Panc1 (cell line): Measurements from ENCODE around the gene METTL1. TPM values are rescaled to one million over a fixed set of nuclear protein-coding genes. Genes with fewer than 3 reads are reported as not detected.

Source experiments
- ATAC-seq: fragments of 200-7000 bp; cut with Tn5 transposase; 2 replicates; pipeline ENCODE4 v1.9.1; 2020; ENCODE audit warnings: mild to moderate bottlenecking, moderate library complexity
- BruUV-seq: library from RNA; stranded (reverse); fragments of 400-500 nt; replicated peaks from 2 replicates; lab custom pipeline; 2021; lab: Mats Ljungman, UMichigan
- CTCF ChIA-PET: fragments of 300-600 bp; sonication (Branson Sonifier 250); formaldehyde crosslinking; loops from one replicate; lab custom pipeline; 2022; ENCODE audit warnings: antibody characterized with exemption; lab: Charles Lee
- POLR2A ChIA-PET: fragments of 300-600 bp; sonication (Branson Sonifier 250); formaldehyde crosslinking; loops from one replicate; lab custom pipeline; 2022; ENCODE audit warnings: antibody characterized with exemption; lab: Charles Lee
- DNase-seq: peaks from one replicate; pipeline ENCODE4 v3.0.0-alpha.2; 2010; ENCODE audit warnings: low read depth, low spot score
- H3K27ac ChIP-seq: 2 replicates; pipeline ENCODE4 v1.5.1; 2011; ENCODE audit warnings: mild to moderate bottlenecking, low read length, inconsistent platforms
- H3K27me3 ChIP-seq: fragments of 200-500 bp; sonication (Bioruptor generic); 2 replicates; pipeline ENCODE4 v1.6.0; 2014; ENCODE audit warnings: low read length, inconsistent platforms; ENCODE audit not compliant: control insufficient read depth, insufficient read depth
- H3K36me3 ChIP-seq: fragments of 200-500 bp; sonication (Bioruptor generic); 2 replicates; pipeline ENCODE4 v1.5.1; 2014; ENCODE audit warnings: inconsistent platforms, mild to moderate bottlenecking, low read length, moderate library complexity; ENCODE audit not compliant: control insufficient read depth, insufficient read depth
- H3K4me1 ChIP-seq: 2 replicates; pipeline ENCODE4 v1.5.1; 2011; ENCODE audit warnings: inconsistent platforms, mild to moderate bottlenecking, low read length, moderate library complexity; ENCODE audit not compliant: control insufficient read depth, insufficient read depth
- H3K4me3 ChIP-seq, 2 experiments: 2 replicates each; pipeline ENCODE4 v1.5.1; 2011 to 2012; ENCODE audit warnings: low read depth in 2 of 2, low read length in 2 of 2, mild to moderate bottlenecking in 2 of 2, inconsistent platforms in 1 of 2, moderate library complexity in 1 of 2
- H3K9me3 ChIP-seq: fragments of 200-500 bp; sonication (Bioruptor generic); 2 replicates; pipeline ENCODE4 v1.5.1; 2014; ENCODE audit warnings: low read depth, mild to moderate bottlenecking, inconsistent platforms, low read length, moderate library complexity; ENCODE audit not compliant: control insufficient read depth, insufficient read depth
- POLR2AphosphoS5 ChIP-seq: IDR thresholded peaks from 2 replicates; pipeline ENCODE4 v1.6.1; 2012; ENCODE audit warnings: mild to moderate bottlenecking, low read depth, low read length, moderate library complexity
- SIN3A ChIP-seq: IDR thresholded peaks from 2 replicates; pipeline ENCODE4 v1.6.1; 2012; ENCODE audit warnings: low read depth, mild to moderate bottlenecking, low read length, moderate library complexity, borderline replicate concordance; ENCODE audit not compliant: insufficient read depth
- TCF7L2 ChIP-seq: IDR thresholded peaks from 2 replicates; pipeline ENCODE4 v1.6.1; 2011; ENCODE audit warnings: mild to moderate bottlenecking, low read depth, low read length, inconsistent platforms
- in situ Hi-C: cut with HindIII; loops from 2 replicates; pipeline ENCODE4 v1.10.0; 2016; ENCODE audit warnings: low sequenced_read_pairs, low pct_unique_long_range_greater_than_20kb
- intact Hi-C: fragments of 100-400 bp; cut with micrococcal nuclease; formaldehyde crosslinking; loops from one replicate; pipeline ENCODE4 v1.10.0; 2022; ENCODE audit not compliant: unreplicated experiment
- total RNA-seq: library from RNA; stranded (reverse); gene quantifications from one replicate; pipeline ENCODE4 v1.2.1, GENCODE V29; 2021; ENCODE audit not compliant: unreplicated experiment
- TF ChIP-seq, protein P1 (sequence below): fragments of 450-650 bp; IDR thresholded peaks from 2 replicates; pipeline ENCODE4 v1.5.1; 2017; ENCODE audit warnings: mild to moderate bottlenecking
- TF ChIP-seq, protein P2 (sequence below), 2 experiments: IDR thresholded peaks; 2 replicates each; pipeline ENCODE4 v1.6.1; 2011 to 2012; ENCODE audit warnings: low read depth in 2 of 2, control low read depth in 1 of 2, low read length in 1 of 2, mild to moderate bottlenecking in 1 of 2, moderate library complexity in 1 of 2; ENCODE audit not compliant: insufficient read depth in 1 of 2

METTL1 gene
- total RNA-seq, 1 experiment from 2014 or later = 46.5 TPM

DNA sequence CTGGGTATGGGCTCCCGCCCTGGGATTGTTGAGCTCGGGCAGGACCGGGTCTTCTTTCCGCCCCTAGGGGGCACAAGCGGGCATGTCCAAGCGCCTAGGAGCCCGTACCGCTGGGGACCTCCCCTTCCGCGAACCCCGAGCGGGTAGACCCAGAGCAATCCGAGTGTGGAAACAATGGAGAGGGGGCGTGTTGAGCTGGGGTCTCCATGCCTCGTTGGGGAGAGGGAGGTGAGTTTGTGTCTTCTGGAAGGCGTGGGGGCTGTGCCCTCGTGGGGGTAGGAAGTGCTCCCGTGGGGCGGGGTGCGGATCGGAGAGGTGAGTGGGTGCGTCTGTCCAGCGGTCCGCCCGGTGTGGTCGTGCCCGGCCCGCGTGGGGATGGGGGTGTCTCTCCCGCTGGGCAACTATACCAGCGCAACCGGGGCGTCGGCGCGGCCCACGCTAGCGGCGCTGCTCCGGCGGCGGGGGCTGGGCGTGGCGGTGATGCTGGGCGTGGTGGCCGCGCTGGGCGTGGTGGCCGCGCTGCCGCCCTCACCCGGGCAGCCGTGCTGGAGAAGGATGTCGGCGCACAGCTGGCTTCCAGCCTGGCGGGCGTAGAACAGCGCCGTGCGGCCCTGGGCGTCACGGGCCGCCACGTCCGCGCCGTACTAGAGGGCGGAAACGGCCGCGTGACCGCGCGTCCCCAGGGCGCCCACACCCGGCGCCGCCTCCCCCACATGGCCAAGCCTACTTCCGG, 45.6 kb downstream of the METTL1 start:
- TF ChIP-seq, protein P1, sequence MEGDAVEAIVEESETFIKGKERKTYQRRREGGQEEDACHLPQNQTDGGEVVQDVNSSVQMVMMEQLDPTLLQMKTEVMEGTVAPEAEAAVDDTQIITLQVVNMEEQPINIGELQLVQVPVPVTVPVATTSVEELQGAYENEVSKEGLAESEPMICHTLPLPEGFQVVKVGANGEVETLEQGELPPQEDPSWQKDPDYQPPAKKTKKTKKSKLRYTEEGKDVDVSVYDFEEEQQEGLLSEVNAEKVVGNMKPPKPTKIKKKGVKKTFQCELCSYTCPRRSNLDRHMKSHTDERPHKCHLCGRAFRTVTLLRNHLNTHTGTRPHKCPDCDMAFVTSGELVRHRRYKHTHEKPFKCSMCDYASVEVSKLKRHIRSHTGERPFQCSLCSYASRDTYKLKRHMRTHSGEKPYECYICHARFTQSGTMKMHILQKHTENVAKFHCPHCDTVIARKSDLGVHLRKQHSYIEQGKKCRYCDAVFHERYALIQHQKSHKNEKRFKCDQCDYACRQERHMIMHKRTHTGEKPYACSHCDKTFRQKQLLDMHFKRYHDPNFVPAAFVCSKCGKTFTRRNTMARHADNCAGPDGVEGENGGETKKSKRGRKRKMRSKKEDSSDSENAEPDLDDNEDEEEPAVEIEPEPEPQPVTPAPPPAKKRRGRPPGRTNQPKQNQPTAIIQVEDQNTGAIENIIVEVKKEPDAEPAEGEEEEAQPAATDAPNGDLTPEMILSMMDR = peak; percentile 96
- TF ChIP-seq, protein P2, sequence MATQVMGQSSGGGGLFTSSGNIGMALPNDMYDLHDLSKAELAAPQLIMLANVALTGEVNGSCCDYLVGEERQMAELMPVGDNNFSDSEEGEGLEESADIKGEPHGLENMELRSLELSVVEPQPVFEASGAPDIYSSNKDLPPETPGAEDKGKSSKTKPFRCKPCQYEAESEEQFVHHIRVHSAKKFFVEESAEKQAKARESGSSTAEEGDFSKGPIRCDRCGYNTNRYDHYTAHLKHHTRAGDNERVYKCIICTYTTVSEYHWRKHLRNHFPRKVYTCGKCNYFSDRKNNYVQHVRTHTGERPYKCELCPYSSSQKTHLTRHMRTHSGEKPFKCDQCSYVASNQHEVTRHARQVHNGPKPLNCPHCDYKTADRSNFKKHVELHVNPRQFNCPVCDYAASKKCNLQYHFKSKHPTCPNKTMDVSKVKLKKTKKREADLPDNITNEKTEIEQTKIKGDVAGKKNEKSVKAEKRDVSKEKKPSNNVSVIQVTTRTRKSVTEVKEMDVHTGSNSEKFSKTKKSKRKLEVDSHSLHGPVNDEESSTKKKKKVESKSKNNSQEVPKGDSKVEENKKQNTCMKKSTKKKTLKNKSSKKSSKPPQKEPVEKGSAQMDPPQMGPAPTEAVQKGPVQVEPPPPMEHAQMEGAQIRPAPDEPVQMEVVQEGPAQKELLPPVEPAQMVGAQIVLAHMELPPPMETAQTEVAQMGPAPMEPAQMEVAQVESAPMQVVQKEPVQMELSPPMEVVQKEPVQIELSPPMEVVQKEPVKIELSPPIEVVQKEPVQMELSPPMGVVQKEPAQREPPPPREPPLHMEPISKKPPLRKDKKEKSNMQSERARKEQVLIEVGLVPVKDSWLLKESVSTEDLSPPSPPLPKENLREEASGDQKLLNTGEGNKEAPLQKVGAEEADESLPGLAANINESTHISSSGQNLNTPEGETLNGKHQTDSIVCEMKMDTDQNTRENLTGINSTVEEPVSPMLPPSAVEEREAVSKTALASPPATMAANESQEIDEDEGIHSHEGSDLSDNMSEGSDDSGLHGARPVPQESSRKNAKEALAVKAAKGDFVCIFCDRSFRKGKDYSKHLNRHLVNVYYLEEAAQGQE (IDR thresholded peaks at IDR 0.05; ENCODE audit: insufficient read depth in 1 of 2, low read depth in 2 of 2, low read length in 1 of 2) = no peak
- 0 out of 2 replicates have a peak, but pooled peaks have one; percentile 17 for TF ChIP-seq POLR2AphosphoS5
- in situ Hi-C loops (no loop called here), intact Hi-C loops (no loop called here)
- Histone ChIP-seq H3K4me3 (peak overlapping the region; percentile 93), H3K27ac (peak overlapping the region; percentile 82), H3K36me3 (no peaks in the 10 kb centered on the region), H3K4me1 (peaks cover 4% of the 10 kb centered on the region; the same call in 1 of the 2 replicates), H3K27me3 (no peaks in the 10 kb centered on the region), H3K9me3 (no peaks in the 10 kb centered on the region)
- ChIA-PET POLR2A (interaction anchor here (0.6 kb wide), 1 partner anchor 82 kb away, joined by 4 read pairs; no protein-coding TSS in a partner anchor), CTCF (interaction anchor here (0.6 to 2.0 kb wide), 7 partner anchors 9 to 101 kb away, joined by 3 to 12 read pairs (median 5); partner anchors contain the start of genes B4GALNT1 and TSPAN31)
- ATAC-seq (peak; percentile 95), DNase-seq (no peak)
- BruUV-seq = no TSS peak

DNA sequence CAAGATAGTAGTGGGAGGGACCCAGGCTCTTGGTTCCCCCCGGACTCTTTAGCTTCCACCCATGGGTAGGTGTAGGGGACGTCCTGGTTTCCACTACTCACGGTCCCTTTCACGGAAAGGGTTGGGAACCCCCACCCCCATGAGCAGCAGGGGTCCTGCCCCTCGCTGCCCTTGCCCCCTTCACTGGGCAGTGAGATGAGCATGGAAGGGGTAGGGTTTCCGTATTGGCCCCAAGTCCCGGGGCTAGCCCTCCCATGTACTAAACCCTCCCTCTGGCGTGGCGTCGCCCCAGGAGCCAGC, 46.1 kb downstream of the METTL1 start:
- Histone ChIP-seq H3K27ac (peak overlapping the region; percentile 82), H3K27me3 (no peaks in the 10 kb centered on the region), H3K36me3 (no peaks in the 10 kb centered on the region), H3K9me3 (no peaks in the 10 kb centered on the region), H3K4me1 (peaks cover 4% of the 10 kb centered on the region; the same call in 1 of the 2 replicates), H3K4me3 (peak overlapping the region; percentile 93)
- POLR2A ChIA-PET = interaction anchor here (0.6 kb wide), 1 partner anchor 82 kb away, joined by 4 read pairs; no protein-coding TSS in a partner anchor
- peak; percentile 11 for ATAC-seq
- no peak for DNase-seq
- in situ Hi-C loops = no loop called here
- TF ChIP-seq, protein P2 (IDR thresholded peaks at IDR 0.05; ENCODE audit: insufficient read depth in 1 of 2, low read depth in 2 of 2, low read length in 1 of 2) = no peak
- TF ChIP-seq TCF7L2 (no peak), POLR2AphosphoS5 (no peak), SIN3A (no peak)
- TF ChIP-seq, protein P1 = no peak
- CTCF ChIA-PET = interaction anchor here (0.6 to 2.0 kb wide), 7 partner anchors 9 to 100 kb away, joined by 3 to 12 read pairs (median 5); partner anchors contain the start of genes B4GALNT1 and TSPAN31
- intact Hi-C loops = no loop called here
- BruUV-seq = no TSS peak
